SH-SY5Y (cell line): ENCODE data around the gene DISC1.

Experiments used
- GATA2 ChIP-seq: IDR thresholded peaks from 2 replicates; pipeline ENCODE4 v1.6.1; 2011; ENCODE audit warnings: mild to moderate bottlenecking, low read depth, low read length
- GATA3 ChIP-seq: IDR thresholded peaks from 2 replicates; pipeline ENCODE4 v1.6.1; 2011; ENCODE audit warnings: low read depth, mild to moderate bottlenecking, low read length, moderate library complexity

GRCh38 chr1:231719485-231720183 is 93.0 kb downstream of the DISC1 start:
- TF ChIP-seq GATA3 (no peak), GATA2 (no peak)
